ENCODE measurements around the gene ZFAND2B. TPM values are rescaled to one million over a fixed set of nuclear protein-coding genes. Genes with fewer than 3 reads are reported as not detected.

Gene ZFAND2B
- total RNA-seq, 2 experiments from 2014 or later, result 65.9 to 67.4 TPM

GRCh38 chr2:219207134-219207883 lies 727 bp downstream of the ZFAND2B start:
- H3K9me3 ChIP-seq (ENCODE audit: control insufficient read depth in 1 of 2, insufficient read depth in 1 of 2, low read length in 2 of 2), result no peaks in the 10 kb centered on the region
- peak overlapping the region; percentile 69 for H3K4me3 ChIP-seq (ENCODE audit: low read length)
- peaks cover 21% of the 10 kb centered on the region for H3K36me3 ChIP-seq (ENCODE audit: insufficient read depth, low read length)
- TF ChIP-seq CTCF (IDR thresholded peaks at IDR 0.05), result no peak
- no peaks in the 10 kb centered on the region for H3K27me3 ChIP-seq (ENCODE audit: control insufficient read depth in 1 of 2, insufficient read depth in 2 of 2, low read length in 2 of 2)
- Mint-ChIP-seq H3K36me3 (ENCODE audit: low read depth) (peaks cover 26% of the 10 kb centered on the region), H3K4me3 (peak overlapping the region; percentile 90), H3K9me3 (no peaks in the 10 kb centered on the region), H3K27ac (peak overlapping the region; percentile 93), H3K27me3 (no peaks in the 10 kb centered on the region), H3K4me1 (ENCODE audit: low read depth) (peaks cover 47% of the 10 kb centered on the region)
- DNase-seq (peak in 1 of 14 experiments; percentile 17), ATAC-seq (ENCODE audit: poor library complexity) (no peak)
- intact Hi-C loops (cut with DNase I, micrococcal nuclease), result loop anchor here in 1 of 2 experiments (10.0 kb wide), 2 partner anchors 177 to 337 kb away; partner anchors contain the start of genes CHPF, DNPEP and TMEM198
- POLR2A ChIA-PET, result interaction anchor here (0.6 to 4.8 kb wide), 17 partner anchors 11 to 88 kb away, joined by 3 to 139 read pairs (median 13); partner anchors contain the start of genes ABCB6, ANKZF1, ATG9A and CNPPD1
- peaks cover 53% of the 10 kb centered on the region for H3K4me1 ChIP-seq (ENCODE audit: insufficient read depth, low read length)
- H3K27ac ChIP-seq (ENCODE audit: low read depth in 1 of 2, low read length in 2 of 2), result peak overlapping the region; percentile 87 to 89
- CTCF ChIA-PET, result interaction anchor here (1.2 to 4.2 kb wide), 6 partner anchors 14 to 227 kb away, joined by 3 to 32 read pairs (median 8); partner anchors contain the start of genes CNPPD1 and NHEJ1

GRCh38 chr2:219207884-219208740 lies 1.5 kb downstream of the ZFAND2B start:
- Histone ChIP-seq H3K36me3 (ENCODE audit: insufficient read depth, low read length) (peaks cover 21% of the 10 kb centered on the region), H3K27me3 (ENCODE audit: control insufficient read depth in 1 of 2, insufficient read depth in 2 of 2, low read length in 2 of 2) (no peaks in the 10 kb centered on the region), H3K4me3 (ENCODE audit: low read length) (no peak overlapping the region), H3K4me1 (ENCODE audit: insufficient read depth, low read length) (peaks cover 53% of the 10 kb centered on the region), H3K9me3 (ENCODE audit: control insufficient read depth in 1 of 2, insufficient read depth in 1 of 2, low read length in 2 of 2) (no peaks in the 10 kb centered on the region), H3K27ac (ENCODE audit: low read depth in 1 of 2, low read length in 2 of 2) (no peak overlapping the region)
- ChIA-PET CTCF (interaction anchor here (1.3 to 4.2 kb wide), 3 partner anchors 48 to 87 kb away, joined by 6 to 32 read pairs (median 17); partner anchors contain the start of gene NHEJ1), POLR2A (interaction anchor here (0.7 to 4.8 kb wide), 5 partner anchors 10 to 49 kb away, joined by 3 to 139 read pairs (median 6); partner anchors contain the start of genes ABCB6, CNPPD1, GLB1L and RETREG2)
- Mint-ChIP-seq H3K9me3 (no peaks in the 10 kb centered on the region), H3K4me1 (ENCODE audit: low read depth) (peaks cover 47% of the 10 kb centered on the region), H3K27me3 (no peaks in the 10 kb centered on the region), H3K27ac (peak overlapping the region; percentile 93), H3K36me3 (ENCODE audit: low read depth) (peaks cover 26% of the 10 kb centered on the region), H3K4me3 (peak overlapping the region; percentile 90)
- intact Hi-C loops (cut with DNase I, micrococcal nuclease), result loop anchor here in 1 of 2 experiments (10.0 kb wide), 2 partner anchors 177 to 337 kb away; partner anchors contain the start of genes CHPF, DNPEP and TMEM198
- no peak for TF ChIP-seq CTCF (IDR thresholded peaks at IDR 0.05)
- ATAC-seq (ENCODE audit: poor library complexity) (no peak), DNase-seq (peak in 1 of 14 experiments; percentile 8)
